Nucleus accumbens (tissue), 56 donors: ENCODE measurements around the gene KCNK15.

Source experiments
- DNase-seq, 56 donors: peaks; one replicate each; lab custom pipeline; 2025; lab: John Stamatoyannopoulos, UW

The KCNK15 gene

GRCh38 chr20:44733341-44734069 is 12.2 kb upstream of the KCNK15 start:
- peak in 53 of 56 donors; percentile 6 to 84 (median 62) for DNase-seq

GRCh38 chr20:44734938-44735337 is 10.7 kb upstream of the KCNK15 start:
- DNase-seq: no peak

GRCh38 chr20:44735816-44736169 is 9.9 kb upstream of the KCNK15 start:
- no peak for DNase-seq

- peak in 54 of 56 donors; percentile 21 to 93 (median 68) for DNase-seq
Observed at GRCh38 chr20:44736170-44737021, 9.3 kb upstream of the KCNK15 start.

GRCh38 chr20:44737116-44737515 is 8.5 kb upstream of the KCNK15 start:
- no peak for DNase-seq

- DNase-seq: peak in 53 of 56 donors; percentile 15 to 89 (median 63)
Observed at GRCh38 chr20:44738813-44739477, 6.7 kb upstream of the KCNK15 start.

- DNase-seq: no peak
Observed at GRCh38 chr20:44739942-44740341, 5.7 kb upstream of the KCNK15 start.

GRCh38 chr20:44742304-44743079 is 3.2 kb upstream of the KCNK15 start:
- DNase-seq: no peak

- DNase-seq: no peak
Observed at GRCh38 chr20:44743080-44743701, 2.5 kb upstream of the KCNK15 start.

GRCh38 chr20:44743916-44744655 is 1.6 kb upstream of the KCNK15 start:
- DNase-seq: no peak

- no peak for DNase-seq
Observed at GRCh38 chr20:44745122-44745597, 505 bp upstream of the KCNK15 start.

- DNase-seq: no peak
Observed at GRCh38 chr20:44746367-44747165, 901 bp downstream of the KCNK15 start.

- DNase-seq: peak in 51 of 56 donors; percentile 8 to 90 (median 51)
Observed at GRCh38 chr20:44747166-44748004, 1.7 kb downstream of the KCNK15 start.

GRCh38 chr20:44748005-44748370 is 2.3 kb downstream of the KCNK15 start:
- peak in 5 of 56 donors; percentile 6 to 50 (median 14) for DNase-seq

GRCh38 chr20:44750081-44750805 is 4.6 kb downstream of the KCNK15 start:
- no peak for DNase-seq

- no peak for DNase-seq
Observed at GRCh38 chr20:44752099-44752931, 6.7 kb downstream of the KCNK15 start.
